ENCODE measurements around the gene LRP8. TPM values are rescaled to one million over a fixed set of nuclear protein-coding genes. Genes with fewer than 3 reads are reported as not detected.
A peak's percentile ranks its signal among the peaks of the same experiment; 100 is the strongest.
"Not testable (repeated sequence)": the region's sequence is repeated elsewhere in the genome, so short reads cannot be mapped to it uniquely, and the experiment has no call there.

Gene LRP8
- total RNA-seq, 1 experiment from 2014 or later, result 28.6 TPM

DNA sequence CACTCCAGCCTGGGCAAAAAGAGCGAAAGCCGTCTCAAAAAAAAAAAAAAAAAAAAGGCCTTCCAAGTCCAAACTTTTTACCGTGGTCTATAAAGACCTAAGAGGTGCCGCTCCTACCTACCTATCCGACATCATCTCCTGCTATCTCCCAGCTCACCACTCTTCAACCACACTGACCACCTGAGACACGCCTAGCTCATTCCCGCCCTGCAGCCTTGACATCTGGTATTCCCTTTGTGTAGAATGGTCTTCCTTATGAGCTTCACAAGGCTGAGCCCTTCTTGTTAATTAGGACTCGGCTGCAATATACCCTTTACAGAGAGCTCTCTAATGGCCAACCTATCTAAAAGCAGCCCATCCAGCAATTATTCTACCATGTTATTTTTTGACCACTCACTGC, 90.2 kb downstream of the LRP8 start:
- DNase-seq (ENCODE audit: low read depth, low spot score), result no peak
- in situ Hi-C loops (cut with HindIII; ENCODE audit: low pct_unique_long_range_greater_than_20kb, low sequenced_read_pairs), result no loop called here

DNA sequence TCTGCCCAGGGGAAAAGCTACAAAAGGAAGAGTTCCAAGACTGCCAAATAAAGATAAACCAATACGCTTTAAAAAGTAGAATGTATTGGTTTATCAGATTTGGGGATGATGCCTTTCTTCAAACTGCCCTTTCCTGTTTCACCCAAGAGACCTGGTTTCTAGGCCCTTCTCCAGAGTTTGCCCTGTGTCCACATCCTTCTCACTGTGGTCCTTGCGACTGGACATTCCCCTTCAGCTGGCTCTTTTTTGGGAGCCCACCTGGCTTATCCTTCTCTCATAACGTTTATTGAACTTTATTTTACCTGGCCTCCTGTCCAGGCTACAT, 106.9 kb downstream of the LRP8 start:
- no peak for DNase-seq (ENCODE audit: low read depth, low spot score)
- in situ Hi-C loops (cut with HindIII; ENCODE audit: low pct_unique_long_range_greater_than_20kb, low sequenced_read_pairs), result no loop called here

DNA sequence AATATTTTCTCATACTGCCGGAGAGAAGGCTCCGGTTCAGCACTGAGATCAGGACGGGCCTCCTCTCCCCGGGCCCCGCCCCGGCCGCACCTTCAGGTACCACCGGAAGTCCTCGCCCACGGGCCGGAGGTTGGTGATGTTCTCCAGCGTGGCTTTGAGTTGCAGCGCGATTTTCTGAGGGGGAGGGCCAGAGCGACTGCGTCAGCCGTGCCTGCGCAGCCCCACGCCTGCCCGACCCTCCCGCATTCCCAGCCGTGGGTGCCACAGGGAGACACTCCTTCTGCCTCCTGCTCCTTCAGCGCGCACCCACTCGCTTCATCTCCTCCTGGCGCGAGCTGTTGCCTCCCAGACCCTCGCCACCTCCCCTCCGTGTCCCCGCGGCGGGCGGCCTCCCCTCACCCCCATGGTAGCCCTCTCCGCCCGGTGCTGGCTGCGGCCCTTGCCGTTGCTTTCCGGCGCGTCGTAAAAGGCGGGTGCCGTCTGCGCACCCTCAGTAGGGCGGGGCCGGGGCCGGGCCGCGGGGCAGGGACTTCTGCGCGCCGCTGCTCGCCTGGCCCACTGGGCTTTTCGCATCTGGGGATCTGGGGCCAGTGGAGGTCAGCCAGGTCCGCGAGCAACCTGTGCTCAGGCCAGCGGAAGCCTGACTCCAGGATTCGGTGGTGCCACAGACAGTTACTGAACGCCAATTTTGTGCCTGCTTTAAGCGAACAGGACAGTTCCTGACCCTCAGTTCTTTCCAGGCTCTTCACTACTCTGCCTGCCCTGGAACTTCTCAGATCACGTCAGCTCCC, 107.5 kb downstream of the LRP8 start, which contains the start of gene CZIB:
CZIB (minus strand) TSS at position 464 of the 791 bp plus-strand sequence; CDS start at position 405, 59 bp downstream.
- peak; percentile 87 for DNase-seq (ENCODE audit: low read depth, low spot score)
- in situ Hi-C loops (cut with HindIII; ENCODE audit: low pct_unique_long_range_greater_than_20kb, low sequenced_read_pairs), result no loop called here

DNA sequence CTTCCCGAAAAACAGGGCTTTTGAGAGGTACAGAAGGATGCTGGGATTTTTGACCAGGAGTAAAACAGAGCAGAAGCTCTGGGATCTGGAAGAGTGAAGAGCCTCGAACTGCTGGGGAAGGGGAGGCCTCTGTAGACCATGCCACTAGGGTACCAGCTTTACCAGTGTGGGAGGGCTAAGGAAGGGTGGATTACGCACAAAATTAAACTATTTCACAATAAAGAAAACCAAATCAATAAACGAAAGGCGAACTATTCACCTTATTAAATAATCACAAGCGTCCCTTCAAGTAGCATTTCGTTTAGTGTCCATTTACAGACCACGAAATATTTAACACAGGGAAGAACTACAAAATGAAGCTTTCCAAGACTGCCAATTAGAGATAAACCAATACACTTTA, 108.2 kb downstream of the LRP8 start:
- DNase-seq (ENCODE audit: low read depth, low spot score), result no peak
- in situ Hi-C loops (cut with HindIII; ENCODE audit: low pct_unique_long_range_greater_than_20kb, low sequenced_read_pairs), result no loop called here

DNA sequence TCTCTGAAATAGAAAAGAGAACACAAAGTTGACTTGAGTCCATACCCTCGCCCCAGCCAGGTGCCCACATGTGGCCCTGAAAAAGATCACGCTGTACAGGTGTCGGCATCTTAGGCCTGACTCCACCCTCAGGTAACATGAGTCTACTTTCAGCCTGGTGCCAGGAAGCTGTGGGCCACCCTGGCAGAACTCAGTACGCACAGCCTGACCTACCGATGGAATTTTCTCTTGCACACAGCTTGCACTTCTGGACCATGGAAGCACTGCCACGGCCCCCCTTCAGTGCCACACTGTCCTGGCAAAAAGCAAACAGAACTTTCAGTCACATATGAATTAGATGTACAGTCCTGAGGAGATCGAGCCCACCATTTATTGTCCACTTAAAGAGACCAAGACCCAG, 109.7 kb downstream of the LRP8 start:
- in situ Hi-C loops (cut with HindIII; ENCODE audit: low pct_unique_long_range_greater_than_20kb, low sequenced_read_pairs), result no loop called here
- no peak for DNase-seq (ENCODE audit: low read depth, low spot score)

DNA sequence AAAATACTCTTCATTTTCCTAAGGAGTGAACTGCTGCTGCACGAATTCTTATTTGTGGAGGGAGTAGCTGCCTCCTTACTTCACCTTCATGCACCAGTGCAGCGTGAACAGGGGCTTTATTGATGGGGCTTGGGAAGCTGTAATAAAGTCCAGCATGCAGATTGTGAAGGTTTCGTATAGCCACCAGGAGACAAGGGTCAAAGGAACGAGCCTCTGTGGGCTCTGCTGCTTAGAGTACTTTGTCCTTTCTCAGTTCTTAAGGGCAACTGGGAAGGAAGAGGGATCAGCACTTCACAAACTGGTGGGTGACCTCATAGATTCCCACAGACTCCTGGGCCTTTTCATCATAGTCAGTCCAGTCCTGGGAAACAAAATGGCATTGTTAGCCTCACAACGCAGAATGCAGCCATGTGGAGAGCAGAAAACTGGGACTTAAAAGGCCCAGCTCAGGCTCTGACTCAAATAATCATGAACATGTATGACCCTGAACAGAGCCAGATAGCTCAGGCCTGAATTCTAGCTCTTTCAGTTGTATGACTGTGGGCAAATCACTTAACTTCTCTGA, 113.4 kb downstream of the LRP8 start:
- peak; percentile 51 for DNase-seq (ENCODE audit: low read depth, low spot score)

DNA sequence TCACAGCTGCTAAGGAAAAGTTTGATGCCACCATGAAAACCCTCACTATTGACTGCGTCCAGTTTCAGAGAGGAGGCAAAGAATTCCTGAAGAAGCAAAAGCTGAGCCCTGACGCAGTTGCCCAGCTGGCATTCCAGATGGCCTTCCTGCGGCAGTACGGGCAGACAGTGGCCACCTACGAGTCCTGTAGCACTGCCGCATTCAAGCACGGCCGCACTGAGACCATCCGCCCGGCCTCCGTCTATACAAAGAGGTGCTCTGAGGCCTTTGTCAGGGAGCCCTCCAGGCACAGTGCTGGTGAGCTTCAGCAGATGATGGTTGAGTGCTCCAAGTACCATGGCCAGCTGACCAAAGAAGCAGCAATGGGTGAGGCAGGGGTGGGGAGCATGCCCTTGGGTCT, 116.9 kb downstream of the LRP8 start:
- DNase-seq (ENCODE audit: low read depth, low spot score), result no peak
- in situ Hi-C loops (cut with HindIII; ENCODE audit: low pct_unique_long_range_greater_than_20kb, low sequenced_read_pairs), result no loop called here

More for the DNA sequence above, 113.4 kb downstream of the LRP8 start:
- in situ Hi-C loops (cut with HindIII; ENCODE audit: low pct_unique_long_range_greater_than_20kb, low sequenced_read_pairs), result no loop called here

DNA sequence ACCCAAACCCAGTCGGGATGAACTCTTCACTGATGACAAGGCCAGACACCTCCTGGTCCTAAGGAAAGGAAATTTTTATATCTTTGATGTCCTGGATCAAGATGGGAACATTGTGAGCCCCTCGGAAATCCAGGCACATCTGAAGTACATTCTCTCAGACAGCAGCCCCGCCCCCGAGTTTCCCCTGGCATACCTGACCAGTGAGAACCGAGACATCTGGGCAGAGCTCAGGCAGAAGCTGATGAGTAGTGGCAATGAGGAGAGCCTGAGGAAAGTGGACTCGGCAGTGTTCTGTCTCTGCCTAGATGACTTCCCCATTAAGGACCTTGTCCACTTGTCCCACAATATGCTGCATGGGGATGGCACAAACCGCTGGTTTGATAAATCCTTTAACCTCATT, 117.5 kb downstream of the LRP8 start:
- no peak for DNase-seq (ENCODE audit: low read depth, low spot score)
- in situ Hi-C loops (cut with HindIII; ENCODE audit: low pct_unique_long_range_greater_than_20kb, low sequenced_read_pairs), result no loop called here

DNA sequence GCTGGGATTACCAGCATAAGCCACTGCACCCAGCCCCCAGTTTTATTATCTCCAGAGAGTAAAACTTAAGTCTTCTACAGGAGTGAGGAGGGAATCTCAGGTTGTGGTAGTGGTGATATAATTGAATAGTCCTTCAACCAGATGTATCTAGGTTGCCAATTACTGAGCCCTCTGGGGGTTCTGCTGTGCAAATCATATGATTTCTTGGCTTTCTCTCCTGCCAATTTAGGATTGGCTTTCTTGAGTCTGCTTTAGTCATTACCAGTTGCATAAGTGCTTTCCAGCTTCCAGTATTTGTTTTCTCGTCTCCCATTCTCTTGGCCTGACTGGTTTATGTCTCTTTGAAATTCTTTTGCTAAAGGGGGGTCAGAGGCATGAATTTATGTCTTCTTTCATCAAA, 120.1 kb downstream of the LRP8 start:
- in situ Hi-C loops (cut with HindIII; ENCODE audit: low pct_unique_long_range_greater_than_20kb, low sequenced_read_pairs), result no loop called here

DNA sequence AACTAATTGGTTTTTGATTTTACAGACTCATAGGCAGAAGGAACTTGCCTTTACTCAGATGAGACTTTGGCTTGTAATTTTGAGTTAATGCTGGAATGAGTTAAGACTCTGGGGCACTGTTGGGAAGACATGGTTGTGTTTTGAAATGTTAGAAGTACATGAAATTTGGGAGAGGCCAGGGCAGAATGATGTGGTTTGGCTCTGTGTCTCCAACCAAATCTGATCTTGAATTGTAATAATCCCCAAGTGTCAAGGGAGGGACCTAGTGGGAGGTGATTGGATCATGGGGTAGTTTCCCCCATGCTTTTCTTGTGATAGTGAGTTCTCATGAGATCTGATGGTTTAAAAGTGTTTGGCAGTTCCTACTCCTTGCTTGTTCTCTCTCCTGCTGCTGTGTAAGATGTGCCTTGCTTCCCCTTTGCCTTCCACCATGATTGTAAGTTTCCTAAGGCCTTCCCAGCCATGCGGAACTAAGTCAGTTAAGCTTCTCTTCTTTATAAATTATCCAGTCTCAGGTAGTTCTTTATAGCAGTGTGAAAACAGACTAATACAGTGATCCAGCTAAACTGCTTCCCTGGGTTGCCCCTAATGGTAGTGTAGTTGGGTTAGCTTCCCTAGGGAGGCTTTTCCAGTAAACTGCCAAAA, 121.0 kb downstream of the LRP8 start:
- DNase-seq (ENCODE audit: low read depth, low spot score), result no peak
- in situ Hi-C loops (cut with HindIII; ENCODE audit: low pct_unique_long_range_greater_than_20kb, low sequenced_read_pairs), result no loop called here

More for the DNA sequence above, 120.1 kb downstream of the LRP8 start:
- no peak for DNase-seq (ENCODE audit: low read depth, low spot score)

DNA sequence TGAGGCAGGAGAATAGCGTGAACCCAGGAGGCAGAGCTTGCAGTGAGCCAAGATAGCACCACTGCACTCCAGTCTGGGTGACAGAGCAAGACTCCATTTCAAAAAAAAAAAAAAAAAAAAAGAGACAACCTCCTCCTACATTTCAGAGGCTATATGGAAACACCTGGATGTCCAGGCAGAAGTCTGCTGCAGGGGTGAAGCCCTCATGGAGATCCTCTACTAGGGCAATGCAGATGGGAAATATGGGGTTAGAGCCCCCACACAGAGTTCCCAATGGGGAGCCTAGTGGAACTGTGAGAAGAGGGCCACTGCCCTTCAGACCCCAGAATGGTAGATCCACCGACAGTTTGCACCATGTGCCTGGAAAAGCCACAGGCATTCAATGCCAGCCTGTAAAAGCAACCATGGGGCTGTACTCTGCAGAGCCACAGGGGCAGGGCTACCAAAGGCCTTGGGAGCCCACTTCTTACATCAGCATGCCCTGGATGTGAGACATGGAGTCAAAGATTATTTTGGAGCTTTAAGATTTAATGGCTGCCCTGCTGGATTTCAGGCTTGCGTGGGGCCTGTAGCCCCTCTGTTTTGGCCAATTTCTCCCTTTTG, 121.7 kb downstream of the LRP8 start:
- DNase-seq (ENCODE audit: low read depth, low spot score); in situ Hi-C loops (cut with HindIII; ENCODE audit: low pct_unique_long_range_greater_than_20kb, low sequenced_read_pairs): not testable (repeated sequence)

DNA sequence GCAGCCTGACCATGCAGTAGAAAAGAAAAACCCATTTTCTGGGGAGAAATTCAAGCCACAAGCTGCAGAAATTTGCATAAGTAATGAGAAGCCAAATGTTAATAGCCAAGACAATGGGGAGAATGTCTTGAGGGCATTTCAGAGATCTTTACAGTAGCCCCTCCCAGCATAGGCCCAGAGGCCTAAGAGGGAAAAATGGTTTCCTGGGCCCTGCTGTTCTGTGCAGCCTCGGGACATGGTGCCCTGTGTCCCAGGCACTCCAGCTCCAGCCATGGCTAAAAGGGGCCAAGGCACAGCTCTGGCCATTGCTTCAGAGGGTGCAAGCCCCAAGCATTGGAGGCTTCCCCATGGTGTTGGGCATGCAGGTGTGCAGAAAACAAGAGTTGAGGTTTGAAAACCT, 122.4 kb downstream of the LRP8 start:
- in situ Hi-C loops (cut with HindIII; ENCODE audit: low pct_unique_long_range_greater_than_20kb, low sequenced_read_pairs); DNase-seq (ENCODE audit: low read depth, low spot score): not testable (repeated sequence)

DNA sequence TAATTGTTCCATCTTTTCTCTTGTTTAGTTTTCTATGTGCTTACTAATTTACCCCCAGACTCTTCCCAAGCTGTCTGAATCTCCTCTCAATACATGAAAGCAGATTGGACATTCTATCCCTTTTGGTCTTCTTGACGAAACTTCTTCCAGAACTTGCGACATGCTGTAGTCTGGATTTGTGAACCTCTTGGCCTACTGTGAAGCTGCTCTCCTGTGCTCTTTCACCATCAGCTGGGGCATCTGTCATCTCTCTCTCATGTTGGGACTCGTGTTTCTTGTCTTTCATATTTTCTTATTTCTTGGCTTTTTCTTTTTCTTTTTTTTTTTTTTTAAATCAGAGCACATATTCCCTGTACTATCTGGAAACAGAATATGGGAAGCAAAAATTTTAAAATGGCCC, 124.4 kb downstream of the LRP8 start:
- in situ Hi-C loops (cut with HindIII; ENCODE audit: low pct_unique_long_range_greater_than_20kb, low sequenced_read_pairs), result no loop called here
- DNase-seq (ENCODE audit: low read depth, low spot score), result no peak

DNA sequence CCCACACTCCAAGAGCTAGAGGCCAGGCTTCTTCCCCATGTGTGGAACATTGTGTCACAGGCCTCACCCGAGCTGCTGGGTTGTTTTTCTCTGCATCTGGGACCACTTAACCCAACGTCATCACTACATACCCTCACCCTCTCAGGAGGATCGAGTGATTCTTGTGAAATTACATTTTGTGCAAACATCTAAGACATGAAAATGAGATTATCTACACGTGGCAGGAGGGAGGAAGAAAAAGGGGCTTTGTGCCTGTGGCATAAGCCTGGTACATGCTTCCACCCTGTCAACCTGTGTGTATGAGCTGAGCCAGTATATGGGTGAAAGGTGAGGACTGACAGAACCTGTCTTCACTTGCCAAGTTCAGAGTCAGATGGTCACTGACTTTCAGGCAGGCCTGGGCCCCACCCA, 129.6 kb downstream of the LRP8 start:
- no peak for DNase-seq (ENCODE audit: low read depth, low spot score)
- in situ Hi-C loops (cut with HindIII; ENCODE audit: low pct_unique_long_range_greater_than_20kb, low sequenced_read_pairs), result no loop called here

DNA sequence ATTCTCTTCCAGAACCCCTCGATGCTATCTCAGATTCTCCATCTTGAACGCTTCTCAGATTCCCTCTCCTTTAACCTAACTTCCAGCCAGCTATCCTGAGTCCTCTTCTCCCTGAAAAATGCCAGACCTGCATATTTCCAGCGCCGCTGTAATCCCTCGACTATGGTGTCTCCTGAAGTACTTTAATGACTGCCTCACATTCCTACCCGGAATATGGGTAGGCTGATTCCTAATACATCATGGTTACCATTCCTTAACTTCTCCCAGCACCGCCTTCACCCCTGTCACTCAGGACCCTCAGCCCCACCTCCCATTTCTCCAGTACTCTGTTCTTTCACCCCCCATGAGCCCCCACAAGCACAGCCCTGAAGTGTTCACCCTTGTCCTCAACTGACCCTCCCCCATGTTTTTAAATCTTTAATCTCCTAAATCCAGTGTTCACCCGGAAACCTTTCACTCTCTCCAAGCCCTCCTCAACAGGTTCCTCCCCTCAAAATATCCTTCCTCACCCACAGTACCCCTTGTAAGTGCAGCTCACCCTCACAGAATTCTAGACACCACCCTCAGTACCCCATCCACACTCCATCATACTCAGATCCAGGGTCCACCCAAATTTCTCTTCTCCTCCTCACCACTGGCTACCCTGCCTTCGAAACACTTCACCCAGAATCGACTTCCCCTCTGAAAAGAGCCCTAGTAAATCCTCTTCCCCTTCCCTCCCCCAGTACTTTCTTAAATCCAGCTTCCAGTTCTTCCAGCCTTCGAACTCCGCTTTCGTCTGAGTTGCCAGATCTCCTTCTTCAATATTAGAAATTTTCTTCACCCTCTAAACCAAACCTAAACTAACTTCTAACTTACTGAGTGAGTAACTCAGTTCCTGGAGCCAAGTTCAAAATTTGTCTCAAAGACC, 130.3 kb downstream of the LRP8 start:
- in situ Hi-C loops (cut with HindIII; ENCODE audit: low pct_unique_long_range_greater_than_20kb, low sequenced_read_pairs), result no loop called here
- DNase-seq (ENCODE audit: low read depth, low spot score), result no peak

DNA sequence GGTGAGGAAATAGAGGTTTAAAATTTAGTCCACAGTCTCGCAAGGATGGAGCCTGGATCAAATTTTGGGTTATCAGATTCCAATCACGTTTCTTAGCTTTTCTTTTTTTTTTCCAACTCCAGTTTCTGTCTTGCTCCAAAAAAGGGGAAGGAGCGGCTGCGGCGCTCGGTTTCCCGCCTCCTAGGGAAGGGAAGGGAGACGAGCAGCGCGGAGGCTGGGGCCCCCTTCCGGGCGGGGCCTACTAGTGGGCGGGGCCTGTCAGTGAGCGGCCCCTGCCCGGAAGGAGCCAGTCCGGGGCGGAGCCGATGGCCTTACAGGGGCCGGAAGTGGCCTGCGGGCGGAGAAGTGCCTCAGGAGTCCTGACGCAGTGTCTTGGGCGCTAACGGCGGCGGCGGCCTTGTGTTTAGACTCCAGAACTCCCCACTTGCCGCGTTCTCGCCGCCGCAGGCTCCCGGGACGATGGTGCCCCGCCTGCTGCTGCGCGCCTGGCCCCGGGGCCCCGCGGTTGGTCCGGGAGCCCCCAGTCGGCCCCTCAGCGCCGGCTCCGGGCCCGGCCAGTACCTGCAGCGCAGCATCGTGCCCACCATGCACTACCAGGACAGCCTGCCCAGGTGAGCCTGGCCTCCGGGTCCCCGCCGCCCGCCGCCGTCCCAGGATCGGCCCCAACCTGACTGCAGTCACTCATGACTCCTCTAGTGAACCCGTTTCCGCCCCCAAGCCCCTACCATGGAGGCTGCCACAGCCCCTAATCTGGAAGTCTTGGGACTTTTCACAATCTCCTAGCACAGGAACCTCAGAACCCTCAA, 131.2 kb downstream of the LRP8 start, which contains the start of gene CPT2:
CPT2 (plus strand) TSS at position 340 of the 806 bp plus-strand sequence; CDS start at position 460, 120 bp downstream.
- in situ Hi-C loops (cut with HindIII; ENCODE audit: low pct_unique_long_range_greater_than_20kb, low sequenced_read_pairs), result no loop called here
- DNase-seq (ENCODE audit: low read depth, low spot score), result peak; percentile 88

DNA sequence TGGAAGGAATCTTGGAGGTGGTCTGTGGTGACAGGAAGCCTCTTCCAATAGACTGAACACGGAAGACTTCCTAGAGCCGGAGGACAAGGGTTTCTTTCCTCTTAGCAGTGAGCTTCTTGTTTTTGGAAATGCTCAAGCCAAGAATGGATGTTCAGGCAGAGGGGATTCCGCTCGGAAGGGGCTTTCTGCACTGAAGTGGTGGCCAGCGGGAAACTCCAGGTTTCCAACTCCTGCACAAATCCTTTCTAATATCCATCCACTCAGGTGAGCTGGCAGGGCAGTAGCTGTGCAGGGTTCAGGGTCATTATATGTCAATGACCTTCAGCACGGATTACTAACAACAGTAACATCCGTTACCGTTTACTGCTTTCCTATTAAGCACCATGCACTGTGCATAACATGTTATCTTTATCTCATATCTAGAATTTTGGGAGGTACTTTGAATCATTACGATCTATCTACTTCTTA, 131.8 kb downstream of the LRP8 start:
- no peak for DNase-seq (ENCODE audit: low read depth, low spot score)
- in situ Hi-C loops (cut with HindIII; ENCODE audit: low pct_unique_long_range_greater_than_20kb, low sequenced_read_pairs), result no loop called here
